Stimulated activated CD8-positive, alpha-beta memory T cell treated with anti-CD3 and anti-CD28 coated beads, Interleukin-2, amount 100 ng/mL, for 48 hours (primary cell): ENCODE results near the gene ETV2.
"Not testable (repeated sequence)": the region's sequence is repeated elsewhere in the genome, so short reads cannot be mapped to it uniquely, and the experiment has no call there.

Experiments used
- DNase-seq, 2 donors: peaks; one replicate each; pipeline ENCODE4 v3.0.0-alpha.2; 2020; ENCODE audit warnings: low read depth in 2 of 2

ETV2 gene

GRCh38 chr19:35628565-35629331 is 12.8 kb upstream of the ETV2 start, which contains the start of gene RBM42:
RBM42 (plus strand) TSS chr19:35629036; CDS start chr19:35629154, 118 bp downstream.
- DNase-seq = peak; percentile 93 to 96

GRCh38 chr19:35629332-35629633 is 12.3 kb upstream of the ETV2 start:
- DNase-seq = no peak

GRCh38 chr19:35633727-35634440 is 7.7 kb upstream of the ETV2 start:
- no peak for DNase-seq

- DNase-seq = no peak
These were observed 4.9 kb upstream of the ETV2 start for GRCh38 chr19:35636651-35637050.

- DNase-seq = no peak
These were observed 4.4 kb upstream of the ETV2 start for GRCh38 chr19:35637165-35637564.

- DNase-seq = no peak
These were observed 2.3 kb upstream of the ETV2 start for GRCh38 chr19:35639321-35639639.

GRCh38 chr19:35639863-35640262 is 1.7 kb upstream of the ETV2 start:
- DNase-seq = no peak

- DNase-seq = no peak
These were observed 767 bp downstream of the ETV2 start for GRCh38 chr19:35642312-35642711.

- no peak for DNase-seq
These were observed 1.3 kb downstream of the ETV2 start for GRCh38 chr19:35642798-35643254.

GRCh38 chr19:35643255-35644205 is 2.0 kb downstream of the ETV2 start:
- peak; percentile 73 for DNase-seq

GRCh38 chr19:35644206-35644986 is 2.9 kb downstream of the ETV2 start:
- DNase-seq = peak; percentile 95

- peak; percentile 82 to 91 for DNase-seq
These were observed 3.6 kb downstream of the ETV2 start for GRCh38 chr19:35644987-35645679.

GRCh38 chr19:35645680-35646511 is 4.4 kb downstream of the ETV2 start:
- DNase-seq = no peak

- DNase-seq = peak; percentile 77 to 85
These were observed 6.7 kb downstream of the ETV2 start, which contains the start of gene COX6B1 for GRCh38 chr19:35648017-35648961. COX6B1 (plus strand) TSS chr19:35648323; CDS start chr19:35651244, 2,921 bp downstream.

- DNase-seq = no peak
These were observed 9.0 kb downstream of the ETV2 start for GRCh38 chr19:35650581-35650980.

- not testable (repeated sequence) for DNase-seq
These were observed 13.3 kb downstream of the ETV2 start for GRCh38 chr19:35654828-35655227.

- DNase-seq = no peak
These were observed 14.1 kb downstream of the ETV2 start for GRCh38 chr19:35655600-35655999.

- DNase-seq = no peak
These were observed 15.2 kb downstream of the ETV2 start for GRCh38 chr19:35656700-35657099.
